ENCODE data around the gene CTSE.

CTSE gene

GRCh38 chr1:205988585-205988995 is 35.1 kb downstream of the CTSE start:
- no peak for DNase-seq (ENCODE audit: low spot score in 2 of 2)
- no peaks in the 10 kb centered on the region for H3K4me1 ChIP-seq
- in situ Hi-C loops (cut with MboI; ENCODE audit: low sequenced_read_pairs) = loop anchor here (5.0 to 10.0 kb wide), 2 partner anchors 119 to 194 kb away; no protein-coding TSS in a partner anchor

GRCh38 chr1:205986861-205987260 is 36.8 kb downstream of the CTSE start:
- H3K4me1 ChIP-seq = no peaks in the 10 kb centered on the region
- no peak for DNase-seq (ENCODE audit: low spot score in 2 of 2)
- in situ Hi-C loops (cut with MboI; ENCODE audit: low sequenced_read_pairs) = loop anchor here (5.0 to 10.0 kb wide), 2 partner anchors 120 to 192 kb away; no protein-coding TSS in a partner anchor

More at GRCh38 chr1:205988585-205988995, 35.1 kb downstream of the CTSE start:
- H3K4me3 ChIP-seq = no peak overlapping the region
- no peaks in the 10 kb centered on the region for H3K36me3 ChIP-seq (replicated peaks)
- peaks cover 4% of the 10 kb centered on the region; the same call in 1 of the 2 replicates for H3K27me3 ChIP-seq (ENCODE audit: low read depth)
- H3K9me3 ChIP-seq = no peaks in the 10 kb centered on the region

GRCh38 chr1:205986292-205986691 is 37.4 kb downstream of the CTSE start:
- H3K27me3 ChIP-seq (ENCODE audit: low read depth) = peaks cover 1% of the 10 kb centered on the region; the same call in 1 of the 2 replicates
- in situ Hi-C loops (cut with MboI; ENCODE audit: low sequenced_read_pairs) = loop anchor here (5.0 to 10.0 kb wide), 2 partner anchors 121 to 191 kb away; no protein-coding TSS in a partner anchor
- H3K36me3 ChIP-seq (replicated peaks) = no peaks in the 10 kb centered on the region
- no peaks in the 10 kb centered on the region for H3K4me1 ChIP-seq
- no peak for DNase-seq (ENCODE audit: low spot score in 2 of 2)
- no peaks in the 10 kb centered on the region for H3K9me3 ChIP-seq
- no peak overlapping the region for H3K4me3 ChIP-seq

More at GRCh38 chr1:205986861-205987260, 36.8 kb downstream of the CTSE start:
- no peak overlapping the region for H3K4me3 ChIP-seq
- H3K27me3 ChIP-seq (ENCODE audit: low read depth) = peaks cover 4% of the 10 kb centered on the region; the same call in 1 of the 2 replicates
- no peaks in the 10 kb centered on the region for H3K36me3 ChIP-seq (replicated peaks)
- no peaks in the 10 kb centered on the region for H3K9me3 ChIP-seq

- in situ Hi-C loops (cut with MboI; ENCODE audit: low sequenced_read_pairs) = loop anchor here (5.0 to 10.0 kb wide), 2 partner anchors 122 to 191 kb away; no protein-coding TSS in a partner anchor
- no peak for DNase-seq (ENCODE audit: low spot score in 2 of 2)
- H3K4me1 ChIP-seq = no peaks in the 10 kb centered on the region
These were observed 38.2 kb downstream of the CTSE start for GRCh38 chr1:205985330-205986005.

GRCh38 chr1:205983925-205984725 is 39.6 kb downstream of the CTSE start:
- H3K4me3 ChIP-seq = no peak overlapping the region
- no peaks in the 10 kb centered on the region for H3K4me1 ChIP-seq
- no peaks in the 10 kb centered on the region for H3K27me3 ChIP-seq (ENCODE audit: low read depth)
- H3K9me3 ChIP-seq = no peaks in the 10 kb centered on the region
- in situ Hi-C loops (cut with MboI; ENCODE audit: low sequenced_read_pairs) = loop anchor here (10.0 kb wide), 1 partner anchor 189 kb away; no protein-coding TSS in a partner anchor
- DNase-seq (ENCODE audit: low spot score in 2 of 2) = peak; percentile 28 to 69
- H3K36me3 ChIP-seq (replicated peaks) = no peaks in the 10 kb centered on the region

More at GRCh38 chr1:205985330-205986005, 38.2 kb downstream of the CTSE start:
- Histone ChIP-seq H3K9me3 (no peaks in the 10 kb centered on the region), H3K4me3 (no peak overlapping the region), H3K27me3 (ENCODE audit: low read depth) (no peaks in the 10 kb centered on the region), H3K36me3 (replicated peaks) (no peaks in the 10 kb centered on the region)

- DNase-seq (ENCODE audit: low spot score in 2 of 2) = no peak
- Histone ChIP-seq H3K27me3 (ENCODE audit: low read depth) (no peaks in the 10 kb centered on the region), H3K4me3 (no peak overlapping the region), H3K36me3 (replicated peaks) (no peaks in the 10 kb centered on the region), H3K4me1 (no peaks in the 10 kb centered on the region), H3K9me3 (no peaks in the 10 kb centered on the region)
- in situ Hi-C loops (cut with MboI; ENCODE audit: low sequenced_read_pairs) = loop anchor here (10.0 kb wide), 1 partner anchor 186 kb away; no protein-coding TSS in a partner anchor
These were observed 42.4 kb downstream of the CTSE start for GRCh38 chr1:205981257-205981656.

- DNase-seq (ENCODE audit: low spot score in 2 of 2) = no peak
- H3K4me3 ChIP-seq = no peak overlapping the region
- in situ Hi-C loops (cut with MboI; ENCODE audit: low sequenced_read_pairs) = loop anchor here (10.0 kb wide), 1 partner anchor 186 kb away; no protein-coding TSS in a partner anchor
- H3K9me3 ChIP-seq = no peaks in the 10 kb centered on the region
- H3K36me3 ChIP-seq (replicated peaks) = no peaks in the 10 kb centered on the region
- no peaks in the 10 kb centered on the region for H3K27me3 ChIP-seq (ENCODE audit: low read depth)
- H3K4me1 ChIP-seq = no peaks in the 10 kb centered on the region
These were observed 43.3 kb downstream of the CTSE start for GRCh38 chr1:205980237-205980870.

GRCh38 chr1:205979301-205979700 is 44.4 kb downstream of the CTSE start:
- H3K4me3 ChIP-seq = no peak overlapping the region
- no peak for DNase-seq (ENCODE audit: low spot score in 2 of 2)
- H3K36me3 ChIP-seq (replicated peaks) = no peaks in the 10 kb centered on the region
- in situ Hi-C loops (cut with MboI; ENCODE audit: low sequenced_read_pairs) = no loop called here
- H3K27me3 ChIP-seq (ENCODE audit: low read depth) = no peaks in the 10 kb centered on the region
- H3K4me1 ChIP-seq = no peaks in the 10 kb centered on the region
- H3K9me3 ChIP-seq = no peaks in the 10 kb centered on the region

GRCh38 chr1:205978676-205979075 is 45.0 kb downstream of the CTSE start:
- H3K36me3 ChIP-seq (replicated peaks) = no peaks in the 10 kb centered on the region
- no peak overlapping the region for H3K4me3 ChIP-seq
- no peaks in the 10 kb centered on the region for H3K9me3 ChIP-seq
- no peak for DNase-seq (ENCODE audit: low spot score in 2 of 2)
- in situ Hi-C loops (cut with MboI; ENCODE audit: low sequenced_read_pairs) = no loop called here
- H3K27me3 ChIP-seq (ENCODE audit: low read depth) = no peaks in the 10 kb centered on the region
- no peaks in the 10 kb centered on the region for H3K4me1 ChIP-seq

GRCh38 chr1:205977402-205978014 is 46.2 kb downstream of the CTSE start:
- peak; percentile 72 to 88 for DNase-seq (ENCODE audit: low spot score in 2 of 2)
- no peaks in the 10 kb centered on the region for H3K27me3 ChIP-seq (ENCODE audit: low read depth)
- H3K36me3 ChIP-seq (replicated peaks) = no peaks in the 10 kb centered on the region
- no peaks in the 10 kb centered on the region for H3K4me1 ChIP-seq
- no peak overlapping the region for H3K4me3 ChIP-seq
- in situ Hi-C loops (cut with MboI; ENCODE audit: low sequenced_read_pairs) = no loop called here
- H3K9me3 ChIP-seq = no peaks in the 10 kb centered on the region

GRCh38 chr1:205976708-205977401 is 46.8 kb downstream of the CTSE start:
- H3K4me1 ChIP-seq = no peaks in the 10 kb centered on the region
- no peak overlapping the region for H3K4me3 ChIP-seq
- peak in 1 of 2 experiments; percentile 48 for DNase-seq (ENCODE audit: low spot score in 2 of 2)
- no peaks in the 10 kb centered on the region for H3K9me3 ChIP-seq
- no peaks in the 10 kb centered on the region for H3K36me3 ChIP-seq (replicated peaks)
- no peaks in the 10 kb centered on the region for H3K27me3 ChIP-seq (ENCODE audit: low read depth)
- in situ Hi-C loops (cut with MboI; ENCODE audit: low sequenced_read_pairs) = no loop called here

- H3K9me3 ChIP-seq = no peaks in the 10 kb centered on the region
- H3K4me3 ChIP-seq = no peak overlapping the region
- no peaks in the 10 kb centered on the region for H3K4me1 ChIP-seq
- DNase-seq (ENCODE audit: low spot score in 2 of 2) = no peak
- in situ Hi-C loops (cut with MboI; ENCODE audit: low sequenced_read_pairs) = no loop called here
- H3K36me3 ChIP-seq (replicated peaks) = no peaks in the 10 kb centered on the region
- H3K27me3 ChIP-seq (ENCODE audit: low read depth) = no peaks in the 10 kb centered on the region
These were observed 47.7 kb downstream of the CTSE start for GRCh38 chr1:205976036-205976435.

Measured in HAP-1 (cell line).